A673 (cell line): ENCODE measurements around the gene ZBTB20. TPM values are rescaled to one million over a fixed set of nuclear protein-coding genes. Genes with fewer than 3 reads are reported as not detected.

Experiments
- BruUV-seq: library from RNA; stranded (reverse); fragments of 400-500 nt; replicated peaks from 2 replicates; lab custom pipeline; 2021; lab: Mats Ljungman, UMichigan
- CTCF ChIA-PET: fragments of 300-600 bp; sonication (Branson Sonifier 250); formaldehyde crosslinking; loops from one replicate; lab custom pipeline; 2022; ENCODE audit warnings: antibody characterized with exemption; lab: Charles Lee
- POLR2A ChIA-PET: fragments of 300-600 bp; sonication (Branson Sonifier 250); formaldehyde crosslinking; loops from one replicate; lab custom pipeline; 2022; ENCODE audit warnings: antibody characterized with exemption; ENCODE audit not compliant: low non-redundant PET; lab: Charles Lee
- DNase-seq: peaks from one replicate; pipeline ENCODE4 v3.0.0-alpha.2; 2015; ENCODE audit warnings: low spot score
- H3K27ac ChIP-seq: fragments of 200-600 bp; sonication (generic); 2 replicates; pipeline ENCODE4 v1.5.1; 2016; ENCODE audit warnings: mixed run types, low read depth, mild to moderate bottlenecking, mixed read lengths, antibody characterized with exemption, low read length; ENCODE audit not compliant: poor library complexity, severe bottlenecking
- H3K27me3 ChIP-seq: fragments of 200-600 bp; sonication (generic); replicated peaks from 2 replicates; pipeline ENCODE4 v1.6.1; 2017; ENCODE audit warnings: mixed run types, low read depth, mild to moderate bottlenecking, mixed read lengths, antibody characterized with exemption, low read length; ENCODE audit not compliant: insufficient read depth, poor library complexity
- H3K36me3 ChIP-seq: fragments of 200-600 bp; sonication (generic); 2 replicates; pipeline ENCODE4 v1.6.1; 2016; ENCODE audit warnings: mixed run types, mild to moderate bottlenecking, mixed read lengths, antibody characterized with exemption, low read length; ENCODE audit not compliant: insufficient read depth, poor library complexity, severe bottlenecking
- H3K4me1 ChIP-seq: fragments of 200-600 bp; sonication (generic); 2 replicates; pipeline ENCODE4 v1.6.1; 2017; ENCODE audit warnings: mixed run types, mild to moderate bottlenecking, mixed read lengths, antibody characterized with exemption, low read length; ENCODE audit not compliant: insufficient read depth, poor library complexity, severe bottlenecking
- H3K4me3 ChIP-seq: fragments of 200-600 bp; sonication (generic); 2 replicates; pipeline ENCODE4 v1.5.1; 2016; ENCODE audit warnings: low read depth, mixed run types, mild to moderate bottlenecking, mixed read lengths, low read length; ENCODE audit not compliant: poor library complexity, severe bottlenecking
- H3K9me3 ChIP-seq: fragments of 200-600 bp; sonication (generic); 2 replicates; pipeline ENCODE4 v1.6.1; 2016; ENCODE audit warnings: mixed run types, low read depth, mild to moderate bottlenecking, mixed read lengths, antibody characterized with exemption, low read length; ENCODE audit not compliant: poor library complexity, severe bottlenecking
- EZH2 ChIP-seq: fragments of 200-600 bp; sonication (generic); IDR thresholded peaks from 2 replicates; pipeline ENCODE4 v1.6.1; 2017; ENCODE audit warnings: borderline replicate concordance, low read depth, mild to moderate bottlenecking, mixed read lengths, antibody characterized with exemption, low read length; ENCODE audit not compliant: poor library complexity, severe bottlenecking
- intact Hi-C: fragments of 100-400 bp; cut with micrococcal nuclease; formaldehyde crosslinking; loops from one replicate; pipeline ENCODE4 v1.10.0; 2022; ENCODE audit not compliant: unreplicated experiment
- total RNA-seq: library from RNA; stranded (reverse); gene quantifications from 2 replicates; pipeline ENCODE4 v1.2.3, GENCODE V29; 2021
- TF ChIP-seq, protein P1 (sequence below): fragments of 300-800, 200-600 bp; sonication (generic); conservative IDR thresholded peaks from 2 replicates; pipeline ENCODE4 v1.5.1; 2017; ENCODE audit warnings: low read depth, mild to moderate bottlenecking, antibody characterized with exemption, low read length, moderate library complexity, mixed read lengths

Gene ZBTB20
- total RNA-seq, 1 experiment from 2014 or later: 13.5 TPM

DNA sequence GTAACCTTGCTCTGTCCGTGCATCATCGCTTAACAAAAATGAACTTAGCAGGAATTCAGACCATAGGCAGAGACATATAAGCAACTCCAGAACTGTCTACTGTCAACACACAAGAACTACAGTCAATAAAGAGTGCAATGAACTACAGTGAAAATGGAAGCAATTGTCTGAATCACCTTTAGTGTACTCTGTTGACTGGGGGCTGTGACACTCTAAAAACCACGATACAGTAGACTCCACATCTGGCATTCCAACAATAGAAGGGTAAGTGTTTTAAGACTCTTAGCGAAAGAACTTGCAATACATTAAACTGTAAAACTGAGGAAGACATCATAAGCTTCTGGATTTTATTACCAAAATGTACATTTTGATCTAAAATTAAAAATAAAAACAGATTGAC is 347.3 kb downstream of the ZBTB20 start:
- Histone ChIP-seq H3K27me3 (no peaks in the 10 kb centered on the region), H3K36me3 (no peaks in the 10 kb centered on the region), H3K4me3 (no peak overlapping the region), H3K27ac (no peak overlapping the region), H3K4me1 (no peaks in the 10 kb centered on the region), H3K9me3 (no peaks in the 10 kb centered on the region)
- ChIA-PET POLR2A (no interaction called here), CTCF (no interaction called here)
- DNase-seq: no peak
- BruUV-seq: no TSS peak
- intact Hi-C loops: no loop called here
- TF ChIP-seq, protein P1, sequence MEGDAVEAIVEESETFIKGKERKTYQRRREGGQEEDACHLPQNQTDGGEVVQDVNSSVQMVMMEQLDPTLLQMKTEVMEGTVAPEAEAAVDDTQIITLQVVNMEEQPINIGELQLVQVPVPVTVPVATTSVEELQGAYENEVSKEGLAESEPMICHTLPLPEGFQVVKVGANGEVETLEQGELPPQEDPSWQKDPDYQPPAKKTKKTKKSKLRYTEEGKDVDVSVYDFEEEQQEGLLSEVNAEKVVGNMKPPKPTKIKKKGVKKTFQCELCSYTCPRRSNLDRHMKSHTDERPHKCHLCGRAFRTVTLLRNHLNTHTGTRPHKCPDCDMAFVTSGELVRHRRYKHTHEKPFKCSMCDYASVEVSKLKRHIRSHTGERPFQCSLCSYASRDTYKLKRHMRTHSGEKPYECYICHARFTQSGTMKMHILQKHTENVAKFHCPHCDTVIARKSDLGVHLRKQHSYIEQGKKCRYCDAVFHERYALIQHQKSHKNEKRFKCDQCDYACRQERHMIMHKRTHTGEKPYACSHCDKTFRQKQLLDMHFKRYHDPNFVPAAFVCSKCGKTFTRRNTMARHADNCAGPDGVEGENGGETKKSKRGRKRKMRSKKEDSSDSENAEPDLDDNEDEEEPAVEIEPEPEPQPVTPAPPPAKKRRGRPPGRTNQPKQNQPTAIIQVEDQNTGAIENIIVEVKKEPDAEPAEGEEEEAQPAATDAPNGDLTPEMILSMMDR: no peak
- no peak for TF ChIP-seq EZH2

DNA sequence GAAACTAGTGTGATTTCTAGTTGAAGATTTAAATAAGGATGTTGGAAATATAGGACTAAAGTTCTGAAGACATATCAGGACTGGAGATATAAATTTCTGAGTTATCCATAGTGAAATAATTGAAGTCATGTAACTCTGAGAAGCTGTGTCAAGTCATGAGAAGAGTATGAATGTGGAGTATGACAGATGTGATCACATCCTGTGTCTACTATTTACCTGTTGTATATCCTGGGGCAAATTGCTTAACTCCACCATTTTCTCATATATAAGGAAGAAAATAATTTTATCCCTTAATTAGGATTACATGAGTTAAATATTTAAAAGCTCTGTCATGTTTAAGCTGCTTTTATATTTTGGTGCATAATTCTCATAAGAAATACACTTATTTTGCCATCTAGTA is 350.3 kb downstream of the ZBTB20 start:
- DNase-seq: no peak
- Histone ChIP-seq H3K36me3 (no peaks in the 10 kb centered on the region), H3K27me3 (no peaks in the 10 kb centered on the region), H3K4me3 (no peak overlapping the region), H3K27ac (no peak overlapping the region), H3K9me3 (no peaks in the 10 kb centered on the region), H3K4me1 (no peaks in the 10 kb centered on the region)
- TF ChIP-seq, protein P1: no peak
- TF ChIP-seq EZH2: no peak
- BruUV-seq: no TSS peak
- ChIA-PET POLR2A (no interaction called here), CTCF (no interaction called here)
- intact Hi-C loops: no loop called here

- CTCF ChIA-PET: no interaction called here
- BruUV-seq: no TSS peak
- POLR2A ChIA-PET: no interaction called here
Measured at GRCh38 chr3:114794894-114795630, 352.0 kb downstream of the ZBTB20 start.

More at GRCh38 chr3:114794894-114795630, 352.0 kb downstream of the ZBTB20 start:
- H3K9me3 ChIP-seq: no peaks in the 10 kb centered on the region
- TF ChIP-seq, protein P1: no peak
- TF ChIP-seq EZH2: no peak
- H3K36me3 ChIP-seq: no peaks in the 10 kb centered on the region
- intact Hi-C loops: no loop called here
- no peak overlapping the region for H3K27ac ChIP-seq
- no peaks in the 10 kb centered on the region for H3K27me3 ChIP-seq
- H3K4me1 ChIP-seq: no peaks in the 10 kb centered on the region
- no peak overlapping the region for H3K4me3 ChIP-seq
- DNase-seq: no peak
